DMS53 treated with DMSO at 0.1 percent for 48 hours (cell line): Measurements from ENCODE around the gene KIF9.
"Not testable (repeated sequence)": the region's sequence is repeated elsewhere in the genome, so short reads cannot be mapped to it uniquely, and the experiment has no call there.

Experiments used
- DNase-seq: peaks from one replicate; lab custom pipeline; 2025; ENCODE audit not compliant: unreplicated experiment; lab: John Stamatoyannopoulos, UW

The KIF9 gene

GRCh38 chr3:47282424-47283192 is at the start of gene KIF9, which contains the start of gene KLHL18:
Gene KIF9 (minus strand): TSS chr3:47282799. CDS start chr3:47277374, 5,425 bp downstream.
Gene KLHL18 (plus strand): TSS chr3:47282944. CDS start chr3:47282966, 22 bp downstream.
- DNase-seq: peak; percentile 63

- peak; percentile 29 for DNase-seq
These were observed 41.8 kb upstream of the KIF9 start for GRCh38 chr3:47324278-47324865.

- DNase-seq: no peak
These were observed 41.1 kb upstream of the KIF9 start for GRCh38 chr3:47323431-47324277.

- no peak for DNase-seq
These were observed 37.4 kb upstream of the KIF9 start for GRCh38 chr3:47319956-47320355.

DNA sequence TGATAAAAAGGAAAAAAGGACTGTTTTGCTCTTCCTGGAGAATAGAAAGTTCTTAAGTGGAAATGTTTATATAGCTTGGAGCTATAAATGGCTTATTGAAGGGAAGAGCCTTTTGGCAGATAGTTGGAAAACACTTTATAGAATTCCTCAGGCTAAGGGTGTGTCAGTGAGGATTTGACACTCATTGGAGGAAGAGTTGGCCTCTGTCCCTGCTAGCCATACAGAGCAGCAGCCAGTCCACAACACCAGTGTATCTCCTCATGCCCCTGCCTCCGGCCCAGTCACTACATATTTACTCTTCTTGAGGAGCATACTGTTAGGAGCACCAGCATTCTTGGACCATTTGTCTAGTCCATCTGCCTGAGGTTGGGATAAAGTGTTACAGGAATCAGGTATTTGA is 36.3 kb upstream of the KIF9 start:
- DNase-seq: no peak

GRCh38 chr3:47316151-47316550 is 33.6 kb upstream of the KIF9 start:
- not testable (repeated sequence) for DNase-seq

DNA sequence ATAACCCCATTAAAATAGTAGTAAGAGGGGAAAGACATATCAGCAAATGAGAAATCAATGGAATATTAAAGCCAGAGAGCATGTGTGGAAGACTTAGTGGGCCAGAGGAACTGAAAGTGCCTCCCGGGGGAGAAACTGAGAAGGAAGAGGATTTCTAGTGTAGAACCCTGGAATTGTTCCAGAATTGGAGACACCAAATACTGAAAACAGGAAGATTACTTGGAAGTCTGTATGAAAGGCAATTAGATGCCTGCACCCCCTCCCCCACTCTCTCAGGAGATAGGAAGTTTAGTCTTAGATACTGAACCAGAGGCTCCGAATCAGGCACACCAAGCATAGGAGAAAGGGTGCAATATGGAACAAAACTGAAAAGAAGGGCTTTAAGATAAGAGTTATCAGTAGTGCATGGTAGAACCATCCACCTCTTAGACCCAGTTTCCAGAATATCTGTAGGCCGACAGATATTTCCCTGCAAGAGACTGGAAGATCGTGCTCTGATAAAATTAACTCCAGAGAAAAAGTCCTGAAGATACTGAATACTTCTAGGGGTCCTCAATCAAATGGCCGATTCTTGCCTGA is 32.6 kb upstream of the KIF9 start:
- DNase-seq: no peak

- no peak for DNase-seq
These were observed 31.6 kb upstream of the KIF9 start for GRCh38 chr3:47314056-47314764.

GRCh38 chr3:47313341-47314055 is 30.9 kb upstream of the KIF9 start:
- DNase-seq: no peak

DNA sequence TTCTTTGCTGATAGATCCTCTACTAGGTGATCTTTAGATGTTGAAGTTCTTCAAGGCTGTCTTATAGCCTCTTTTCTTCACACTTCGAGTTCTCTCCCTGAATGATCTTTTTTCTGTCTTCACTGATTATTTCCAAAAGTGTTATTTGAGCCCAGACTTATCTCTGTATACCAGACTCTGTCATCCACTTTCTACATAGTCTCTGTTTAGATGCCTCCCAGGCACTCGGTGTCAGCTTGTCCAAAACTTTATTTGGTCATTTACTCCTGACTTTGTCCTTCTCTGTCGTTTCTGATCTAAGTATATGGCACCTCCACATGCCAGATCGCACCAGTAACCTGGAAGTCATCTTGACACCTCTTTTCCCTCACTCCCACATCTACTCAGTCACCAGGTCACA is 27.8 kb upstream of the KIF9 start:
- DNase-seq: no peak

DNA sequence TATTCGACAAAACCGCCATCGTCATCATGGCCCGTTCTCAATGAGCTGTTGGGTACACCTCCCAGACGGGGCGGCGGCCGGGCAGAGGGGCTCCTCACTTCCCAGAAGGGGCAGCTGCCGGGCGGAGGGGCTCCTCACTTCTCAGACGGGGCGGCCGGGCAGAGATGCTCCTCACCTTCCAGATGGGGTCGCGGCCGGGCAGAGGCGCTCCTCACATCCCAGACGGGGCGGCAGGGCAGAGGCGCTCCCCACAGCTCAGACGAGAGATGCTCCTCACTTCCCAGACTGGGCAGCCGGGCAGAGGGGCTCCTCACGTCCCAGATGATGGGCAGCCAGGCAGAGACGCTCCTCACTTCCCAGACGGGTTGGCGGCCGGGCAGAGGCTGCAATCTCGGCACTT is 26.6 kb upstream of the KIF9 start:
- not testable (repeated sequence) for DNase-seq

DNA sequence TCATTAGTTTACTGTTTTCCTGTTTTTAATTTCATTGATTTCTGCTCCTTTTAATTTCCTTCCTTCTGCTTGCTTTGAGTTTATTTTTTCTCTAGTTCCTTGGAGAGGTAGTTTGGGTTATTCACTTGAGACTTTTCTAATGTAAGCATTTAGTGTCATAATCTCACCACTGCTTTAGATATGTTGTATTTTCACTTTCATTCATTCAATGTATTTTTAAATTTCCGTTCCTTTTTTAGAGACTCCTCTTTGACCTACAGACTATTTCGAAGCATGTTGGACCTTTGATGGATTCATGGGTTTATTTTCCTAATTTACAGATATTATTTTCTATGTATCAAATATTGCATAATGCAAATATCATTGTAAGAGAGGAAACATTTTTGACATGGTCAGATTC is 23.4 kb upstream of the KIF9 start:
- no peak for DNase-seq

GRCh38 chr3:47301456-47301855 is 18.9 kb upstream of the KIF9 start:
- DNase-seq: no peak

- no peak for DNase-seq
These were observed 17.1 kb upstream of the KIF9 start for GRCh38 chr3:47299381-47300318.

DNA sequence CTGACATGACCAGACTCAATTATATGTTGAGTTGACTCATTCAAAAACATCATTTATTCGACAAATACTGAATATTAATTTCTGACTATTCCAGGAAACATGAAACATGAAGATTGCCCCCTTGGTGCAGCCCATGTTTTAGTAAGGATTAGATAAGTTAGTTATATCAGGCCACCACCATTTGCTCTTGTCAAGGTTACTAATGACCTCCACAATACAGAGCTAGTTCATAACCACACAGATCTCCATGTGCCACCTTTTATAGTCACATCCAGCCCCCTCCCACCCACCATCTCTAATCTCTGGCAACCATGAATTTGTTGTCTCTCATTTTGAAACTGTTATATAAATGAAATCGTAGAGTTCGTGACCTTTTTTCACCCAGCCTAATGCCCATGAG is 15.8 kb upstream of the KIF9 start:
- no peak for DNase-seq

DNA sequence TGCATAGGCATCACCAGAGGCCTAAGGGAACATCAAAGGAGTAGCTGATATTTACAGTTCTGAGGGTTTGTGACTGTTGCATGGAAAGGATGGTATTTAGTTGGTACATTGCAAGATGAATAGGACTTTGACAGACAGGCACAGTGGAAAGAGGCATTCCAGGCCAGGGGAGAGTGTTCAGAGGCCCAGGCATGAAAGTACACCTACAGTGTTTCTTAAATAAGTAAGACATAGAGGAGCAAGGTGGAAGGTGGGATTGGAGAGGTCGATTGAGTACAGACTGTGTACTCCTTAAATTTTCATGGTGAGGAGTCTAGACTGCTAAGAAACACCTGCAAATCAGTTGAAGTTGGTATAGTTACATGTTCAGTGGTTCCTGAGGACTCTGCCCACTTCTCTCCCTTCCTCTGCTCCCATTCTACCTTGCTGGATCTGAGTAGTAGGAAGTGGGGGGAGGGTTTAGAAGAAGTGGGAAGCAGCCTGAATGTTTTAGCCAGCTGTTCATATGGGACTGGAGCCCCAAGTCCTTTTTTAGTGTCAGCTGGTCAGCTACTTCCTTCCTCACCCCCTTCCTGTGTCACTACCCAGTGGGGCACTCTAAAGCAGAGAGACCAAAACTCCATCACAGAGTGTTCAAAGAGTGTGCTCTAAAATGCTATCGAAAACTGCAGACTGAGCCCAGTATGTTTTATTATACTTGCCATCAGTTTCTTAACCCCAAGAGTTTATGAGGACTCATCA is 14.1 kb upstream of the KIF9 start:
- DNase-seq: no peak

- DNase-seq: no peak
These were observed 13.4 kb upstream of the KIF9 start for GRCh38 chr3:47295976-47296375.

DNA sequence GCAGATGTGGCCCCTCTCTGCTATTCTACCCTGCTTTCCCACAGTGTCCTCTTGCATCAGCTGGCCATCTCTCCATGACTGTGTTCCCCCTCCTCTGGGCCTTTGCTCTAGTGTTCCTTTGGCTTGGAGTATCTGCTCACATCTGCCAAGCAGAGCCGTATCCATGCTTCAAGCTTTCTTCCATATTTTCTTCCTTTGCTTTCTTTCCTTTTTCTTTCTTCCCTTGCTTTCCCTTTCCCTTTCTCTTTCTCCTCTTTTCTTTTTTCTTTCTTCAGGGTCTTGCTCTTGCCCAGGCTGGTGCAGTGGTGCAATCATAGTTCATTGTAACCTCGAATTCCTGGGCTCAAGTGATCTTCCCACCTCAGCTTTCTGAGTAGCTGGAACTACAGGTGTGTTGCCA is 12.7 kb upstream of the KIF9 start:
- DNase-seq: no peak
